HEK293 (cell line): ENCODE measurements around the gene PHRF1.

Source experiments
- HOXA7 ChIP-seq: sonication (generic); formaldehyde crosslinking; IDR thresholded peaks from 2 replicates; pipeline ENCODE4 v1.8.1; 2022; ENCODE audit warnings: missing genetic modification reagents, borderline replicate concordance
- KLF1 ChIP-seq: fragments of 450-650 bp; formaldehyde crosslinking; IDR thresholded peaks from 2 replicates; pipeline ENCODE4 v1.5.1; 2016; ENCODE audit warnings: missing biosample characterization, missing genetic modification characterization
- WT1 ChIP-seq: fragments of 450-650 bp; formaldehyde crosslinking; IDR thresholded peaks from 2 replicates; pipeline ENCODE4 v1.5.1; 2016; ENCODE audit warnings: missing biosample characterization, missing genetic modification characterization
- ZFP3 ChIP-seq: fragments of 450-650 bp; formaldehyde crosslinking; IDR thresholded peaks from 2 replicates; pipeline ENCODE4 v1.5.1; 2016; ENCODE audit warnings: low read depth, missing biosample characterization, missing genetic modification characterization
- ZNF274 ChIP-seq, 2 experiments: fragments of 200-500 bp in 1 of 2; fragments of 450-650 bp in 1 of 2; sonication (Bioruptor generic) in 1 of 2; formaldehyde crosslinking in 1 of 2; IDR thresholded peaks; 2 replicates each; pipeline versions ENCODE4 v1.5.1 to v1.6.1; 2014 to 2016; ENCODE audit warnings: borderline replicate concordance in 1 of 2, inconsistent platforms in 1 of 2, low read length in 1 of 2, missing biosample characterization in 1 of 2, missing genetic modification characterization in 1 of 2
- TF ChIP-seq, protein P1 (sequence below): fragments of 450-650 bp; formaldehyde crosslinking; IDR thresholded peaks from 2 replicates; pipeline ENCODE4 v1.5.1; 2016; ENCODE audit warnings: missing biosample characterization, missing genetic modification characterization

DNA sequence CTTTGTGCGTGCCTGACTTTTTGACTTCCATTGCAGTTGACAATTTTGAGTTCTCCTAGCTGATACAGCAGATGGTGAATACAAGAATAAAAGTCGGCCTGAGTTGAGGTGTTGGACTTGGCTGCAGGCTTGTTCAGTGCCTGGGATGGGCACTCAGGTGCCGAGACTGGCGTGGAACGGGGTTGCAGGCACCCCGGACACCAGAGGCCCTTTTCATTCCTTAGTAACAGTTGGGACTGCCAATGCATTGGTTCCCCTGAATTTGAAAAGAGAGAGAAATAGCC is 1.3 kb downstream of the PHRF1 start:
- TF ChIP-seq KLF1 (no peak), ZNF274 (IDR thresholded peaks at IDR 0.05; ENCODE audit: low read length) (no peak), ZNF274 (tag by site-specific recombination; IDR thresholded peaks at IDR 0.05; ENCODE audit: borderline replicate concordance) (no peak), HOXA7 (no peak), ZFP3 (tag by site-specific recombination) (no peak), WT1 (tag by site-specific recombination) (no peak)
- TF ChIP-seq, protein P1, sequence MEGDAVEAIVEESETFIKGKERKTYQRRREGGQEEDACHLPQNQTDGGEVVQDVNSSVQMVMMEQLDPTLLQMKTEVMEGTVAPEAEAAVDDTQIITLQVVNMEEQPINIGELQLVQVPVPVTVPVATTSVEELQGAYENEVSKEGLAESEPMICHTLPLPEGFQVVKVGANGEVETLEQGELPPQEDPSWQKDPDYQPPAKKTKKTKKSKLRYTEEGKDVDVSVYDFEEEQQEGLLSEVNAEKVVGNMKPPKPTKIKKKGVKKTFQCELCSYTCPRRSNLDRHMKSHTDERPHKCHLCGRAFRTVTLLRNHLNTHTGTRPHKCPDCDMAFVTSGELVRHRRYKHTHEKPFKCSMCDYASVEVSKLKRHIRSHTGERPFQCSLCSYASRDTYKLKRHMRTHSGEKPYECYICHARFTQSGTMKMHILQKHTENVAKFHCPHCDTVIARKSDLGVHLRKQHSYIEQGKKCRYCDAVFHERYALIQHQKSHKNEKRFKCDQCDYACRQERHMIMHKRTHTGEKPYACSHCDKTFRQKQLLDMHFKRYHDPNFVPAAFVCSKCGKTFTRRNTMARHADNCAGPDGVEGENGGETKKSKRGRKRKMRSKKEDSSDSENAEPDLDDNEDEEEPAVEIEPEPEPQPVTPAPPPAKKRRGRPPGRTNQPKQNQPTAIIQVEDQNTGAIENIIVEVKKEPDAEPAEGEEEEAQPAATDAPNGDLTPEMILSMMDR (tag by site-specific recombination): no peak
